AG04450 (cell line): ENCODE results near the gene GAS2L1. TPM values are rescaled to one million over a fixed set of nuclear protein-coding genes. Genes with fewer than 3 reads are reported as not detected.

Experiments
- CTCF ChIA-PET: fragments of 300-600, 350-600 bp; formaldehyde crosslinking; extraction: SDS; loops from one replicate; lab custom pipeline; 2022; ENCODE audit warnings: antibody characterized with exemption, inconsistent platforms; lab: Charles Lee
- POLR2A ChIA-PET: fragments of 350-600 bp; formaldehyde crosslinking; extraction: SDS; loops from one replicate; lab custom pipeline; 2021; ENCODE audit warnings: antibody characterized with exemption, inconsistent platforms; lab: Yijun Ruan, JAX
- DNase-seq: peaks from one replicate; pipeline ENCODE4 v3.0.0-alpha.2; 2011; ENCODE audit warnings: low read depth, low spot score
- H3K27ac ChIP-seq: one replicate; pipeline ENCODE4 v1.5.1; 2012; ENCODE audit warnings: low read depth, low read length, control low read depth
- H3K27me3 ChIP-seq: one replicate; pipeline ENCODE4 v1.6.0; 2012; ENCODE audit warnings: low read length; ENCODE audit not compliant: control insufficient read depth, insufficient read depth
- H3K4me3 ChIP-seq: 2 replicates; pipeline ENCODE4 v1.5.1; 2011; ENCODE audit warnings: mild to moderate bottlenecking, low read depth, low read length, control low read depth
- H3K9me3 ChIP-seq: 2 replicates; pipeline ENCODE4 v1.5.1; 2012; ENCODE audit warnings: low read length; ENCODE audit not compliant: control insufficient read depth, insufficient read depth
- CTCF ChIP-seq: IDR thresholded peaks from 2 replicates; pipeline ENCODE4 v1.5.1; 2011; ENCODE audit warnings: low read depth, low read length, control low read depth, inconsistent platforms
- polyA plus RNA-seq: library from polyadenylated mRNA; depleted of rRNA; stranded (reverse); fragments of >200 nt; gene quantifications from 2 replicates; pipeline ENCODE4 v1.2.3, GENCODE V29; 2011

GAS2L1 gene
- polyA plus RNA-seq, 1 experiment = 4.5 TPM

GRCh38 chr22:29326481-29326880 lies 20.0 kb downstream of the GAS2L1 start:
- no peak overlapping the region for H3K4me3 ChIP-seq
- no peak for DNase-seq
- CTCF ChIA-PET = no interaction called here
- no peaks in the 10 kb centered on the region; the same call in 1 of the 2 replicates for H3K9me3 ChIP-seq
- POLR2A ChIA-PET = no interaction called here
- H3K27ac ChIP-seq = no peak overlapping the region
- no peak for TF ChIP-seq CTCF
- no peaks in the 10 kb centered on the region for H3K27me3 ChIP-seq

GRCh38 chr22:29327089-29327764 lies 20.8 kb downstream of the GAS2L1 start:
- no peaks in the 10 kb centered on the region for H3K27me3 ChIP-seq
- no peak for TF ChIP-seq CTCF
- ChIA-PET POLR2A (no interaction called here), CTCF (no interaction called here)
- no peak for DNase-seq
- no peak overlapping the region for H3K27ac ChIP-seq
- no peak overlapping the region for H3K4me3 ChIP-seq
- no peaks in the 10 kb centered on the region; the same call in 1 of the 2 replicates for H3K9me3 ChIP-seq

GRCh38 chr22:29328055-29328454 lies 21.6 kb downstream of the GAS2L1 start:
- ChIA-PET POLR2A (no interaction called here), CTCF (no interaction called here)
- Histone ChIP-seq H3K27me3 (no peaks in the 10 kb centered on the region), H3K9me3 (no peaks in the 10 kb centered on the region; the same call in 1 of the 2 replicates), H3K27ac (no peak overlapping the region), H3K4me3 (no peak overlapping the region)
- TF ChIP-seq CTCF = no peak
- DNase-seq = no peak

- POLR2A ChIA-PET = no interaction called here
- DNase-seq = no peak
- no peak overlapping the region for H3K4me3 ChIP-seq
Measured at GRCh38 chr22:29328566-29329500, 22.4 kb downstream of the GAS2L1 start.

More at GRCh38 chr22:29328566-29329500, 22.4 kb downstream of the GAS2L1 start:
- Histone ChIP-seq H3K27ac (no peak overlapping the region), H3K9me3 (no peaks in the 10 kb centered on the region; the same call in 1 of the 2 replicates), H3K27me3 (no peaks in the 10 kb centered on the region)
- CTCF ChIA-PET = no interaction called here
- TF ChIP-seq CTCF = no peak
